ENCODE data around the gene NBEA. TPM values are rescaled to one million over a fixed set of nuclear protein-coding genes. Genes with fewer than 3 reads are reported as not detected.
"Not testable (repeated sequence)": the region's sequence is repeated elsewhere in the genome, so short reads cannot be mapped to it uniquely, and the experiment has no call there.

Gene NBEA
- total RNA-seq, 1 experiment from 2014 or later = 0.54 TPM

DNA sequence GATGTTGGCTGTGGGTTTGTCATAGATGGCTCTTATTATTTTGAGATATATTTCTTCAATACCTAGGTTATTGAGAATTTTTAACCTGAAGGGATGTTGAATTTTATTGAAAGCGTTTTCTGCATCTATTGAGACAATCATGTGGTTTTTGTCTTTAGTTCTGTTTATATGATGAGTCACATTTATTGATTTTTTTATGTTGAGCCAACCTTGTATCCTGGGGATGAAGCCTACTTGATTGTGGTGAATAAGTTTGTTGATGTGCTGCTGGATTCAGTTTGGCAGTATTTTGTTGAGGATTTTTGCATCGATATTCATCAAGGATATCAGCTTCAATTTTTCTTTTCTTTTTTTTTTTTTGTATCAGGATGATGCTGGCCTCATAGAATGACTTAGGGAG is 29.4 kb downstream of the NBEA start:
- intact Hi-C loops (cut with micrococcal nuclease; ENCODE audit: unreplicated experiment) = no loop called here
- Mint-ChIP-seq H3K9me3 (ENCODE audit: unreplicated experiment) (peaks cover 18% of the 10 kb centered on the region), H3K4me3 (ENCODE audit: unreplicated experiment) (no peak overlapping the region), H3K36me3 (ENCODE audit: insufficient read depth, unreplicated experiment) (no peaks in the 10 kb centered on the region), H3K27ac (ENCODE audit: unreplicated experiment) (no peak overlapping the region), H3K4me1 (ENCODE audit: low read depth, unreplicated experiment) (no peaks in the 10 kb centered on the region), H3K27me3 (ENCODE audit: insufficient read depth, unreplicated experiment) (no peaks in the 10 kb centered on the region)
- ChIA-PET POLR2A (no interaction called here), CTCF (no interaction called here)
- H3K4me3 ChIP-seq (ENCODE audit: low read depth, low read length) = no peak overlapping the region
- DNase-seq = no peak
- TF ChIP-seq, protein P1, sequence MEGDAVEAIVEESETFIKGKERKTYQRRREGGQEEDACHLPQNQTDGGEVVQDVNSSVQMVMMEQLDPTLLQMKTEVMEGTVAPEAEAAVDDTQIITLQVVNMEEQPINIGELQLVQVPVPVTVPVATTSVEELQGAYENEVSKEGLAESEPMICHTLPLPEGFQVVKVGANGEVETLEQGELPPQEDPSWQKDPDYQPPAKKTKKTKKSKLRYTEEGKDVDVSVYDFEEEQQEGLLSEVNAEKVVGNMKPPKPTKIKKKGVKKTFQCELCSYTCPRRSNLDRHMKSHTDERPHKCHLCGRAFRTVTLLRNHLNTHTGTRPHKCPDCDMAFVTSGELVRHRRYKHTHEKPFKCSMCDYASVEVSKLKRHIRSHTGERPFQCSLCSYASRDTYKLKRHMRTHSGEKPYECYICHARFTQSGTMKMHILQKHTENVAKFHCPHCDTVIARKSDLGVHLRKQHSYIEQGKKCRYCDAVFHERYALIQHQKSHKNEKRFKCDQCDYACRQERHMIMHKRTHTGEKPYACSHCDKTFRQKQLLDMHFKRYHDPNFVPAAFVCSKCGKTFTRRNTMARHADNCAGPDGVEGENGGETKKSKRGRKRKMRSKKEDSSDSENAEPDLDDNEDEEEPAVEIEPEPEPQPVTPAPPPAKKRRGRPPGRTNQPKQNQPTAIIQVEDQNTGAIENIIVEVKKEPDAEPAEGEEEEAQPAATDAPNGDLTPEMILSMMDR (IDR thresholded peaks at IDR 0.05; ENCODE audit: insufficient read depth in 1 of 2, low read depth in 1 of 2, low read length in 1 of 2, severe bottlenecking in 1 of 2, unreplicated experiment in 1 of 2) = no peak
- BruUV-seq (replicated peaks) = no TSS peak
- H3K4me1 ChIP-seq = no peaks in the 10 kb centered on the region
- no peaks in the 10 kb centered on the region for H3K36me3 ChIP-seq (ENCODE audit: control insufficient read depth, insufficient read depth, low read length)
- 0 out of 2 replicates have a peak, but pooled peaks cover 5% of the 10 kb centered on the region for H3K9me3 ChIP-seq
- H3K27me3 ChIP-seq (replicated peaks; ENCODE audit: control insufficient read depth, insufficient read depth, low read length) = no peaks in the 10 kb centered on the region

- DNase-seq; intact Hi-C loops (cut with micrococcal nuclease; ENCODE audit: unreplicated experiment); H3K36me3 ChIP-seq (ENCODE audit: control insufficient read depth, insufficient read depth, low read length); H3K4me1 ChIP-seq; BruUV-seq (replicated peaks); CTCF ChIA-PET; H3K4me3 Mint-ChIP-seq (ENCODE audit: unreplicated experiment); H3K4me1 Mint-ChIP-seq (ENCODE audit: low read depth, unreplicated experiment); H3K27me3 ChIP-seq (replicated peaks; ENCODE audit: control insufficient read depth, insufficient read depth, low read length); H3K27ac Mint-ChIP-seq (ENCODE audit: unreplicated experiment); POLR2A ChIA-PET; H3K4me3 ChIP-seq (ENCODE audit: low read depth, low read length); H3K27me3 Mint-ChIP-seq (ENCODE audit: insufficient read depth, unreplicated experiment); H3K36me3 Mint-ChIP-seq (ENCODE audit: insufficient read depth, unreplicated experiment): not testable (repeated sequence)
- H3K9me3 ChIP-seq = peaks cover 11% of the 10 kb centered on the region
- peaks cover 35% of the 10 kb centered on the region for H3K9me3 Mint-ChIP-seq (ENCODE audit: unreplicated experiment)
These were observed 43.1 kb downstream of the NBEA start for GRCh38 chr13:34985199-34985598.

- intact Hi-C loops (cut with micrococcal nuclease; ENCODE audit: unreplicated experiment) = no loop called here
- CTCF ChIA-PET = no interaction called here
- H3K4me3 ChIP-seq (ENCODE audit: low read depth, low read length) = no peak overlapping the region
- H3K4me1 Mint-ChIP-seq (ENCODE audit: low read depth, unreplicated experiment) = no peaks in the 10 kb centered on the region
- no peak overlapping the region for H3K27ac Mint-ChIP-seq (ENCODE audit: unreplicated experiment)
- H3K9me3 ChIP-seq = peaks cover 18% of the 10 kb centered on the region
- H3K36me3 Mint-ChIP-seq (ENCODE audit: insufficient read depth, unreplicated experiment) = no peaks in the 10 kb centered on the region
- H3K27me3 ChIP-seq (replicated peaks; ENCODE audit: control insufficient read depth, insufficient read depth, low read length) = no peaks in the 10 kb centered on the region
- no peaks in the 10 kb centered on the region for H3K36me3 ChIP-seq (ENCODE audit: control insufficient read depth, insufficient read depth, low read length)
- no peak for DNase-seq
- H3K27me3 Mint-ChIP-seq (ENCODE audit: insufficient read depth, unreplicated experiment) = no peaks in the 10 kb centered on the region
- POLR2A ChIA-PET = no interaction called here
- peaks cover 57% of the 10 kb centered on the region for H3K9me3 Mint-ChIP-seq (ENCODE audit: unreplicated experiment)
- TF ChIP-seq, protein P1 (IDR thresholded peaks at IDR 0.05; ENCODE audit: insufficient read depth in 1 of 2, low read depth in 1 of 2, low read length in 1 of 2, severe bottlenecking in 1 of 2, unreplicated experiment in 1 of 2) = no peak
- no peak overlapping the region for H3K4me3 Mint-ChIP-seq (ENCODE audit: unreplicated experiment)
- no peaks in the 10 kb centered on the region; the same call in 1 of the 2 replicates for H3K4me1 ChIP-seq
- no TSS peak for BruUV-seq (replicated peaks)
These were observed 46.3 kb downstream of the NBEA start for GRCh38 chr13:34988330-34988791.
